ENCODE data around the gene PRCC. TPM values are rescaled to one million over a fixed set of nuclear protein-coding genes. Genes with fewer than 3 reads are reported as not detected.

Gene PRCC
- polyA plus RNA-seq, 3 donors, result 26.7 to 37.1 (median 29.6) TPM

DNA sequence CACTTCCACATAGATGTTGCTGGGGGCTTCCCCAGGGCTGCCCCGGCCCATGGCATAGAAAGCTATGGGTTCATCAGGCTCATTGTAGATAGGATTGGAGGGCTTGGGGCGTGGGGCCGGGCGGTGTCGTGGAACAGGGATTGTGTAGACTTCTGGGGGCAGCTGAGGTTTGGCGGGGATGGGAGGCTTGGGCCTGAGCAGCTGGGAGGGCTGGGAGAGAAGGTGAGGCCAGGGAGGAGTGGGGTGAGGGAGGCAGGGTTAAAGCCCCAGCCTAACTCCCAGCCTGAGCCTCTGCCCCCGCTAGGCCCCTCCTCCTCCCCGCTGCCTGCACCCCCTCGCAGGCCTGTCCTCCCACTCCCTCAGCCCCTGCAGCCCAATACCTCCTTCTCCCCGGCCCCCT, 41.9 kb downstream of the PRCC start:
- no peaks in the 10 kb centered on the region for H4K20me1 ChIP-seq (ENCODE audit: insufficient read depth, low read length)
- H3K4me3 Mint-ChIP-seq, result no peak overlapping the region
- H3K4me1 ChIP-seq (ENCODE audit: control insufficient read depth in 1 of 2, insufficient read depth in 2 of 2, low read length in 2 of 2), result peaks cover 18 to 21% of the 10 kb centered on the region in 2 donors
- intact Hi-C loops (cut with micrococcal nuclease), result no loop called here
- H3K4me2 ChIP-seq (replicated peaks; ENCODE audit: extremely low read depth, low read length, poor library complexity, severe bottlenecking), result no peak overlapping the region
- H3K4me3 ChIP-seq (replicated peaks in 1 of 3; ENCODE audit: low read depth in 2 of 3, low read length in 3 of 3), result no peak overlapping the region
- H3K27ac ChIP-seq (ENCODE audit: low read depth in 1 of 2, low read length in 2 of 2), result no peak overlapping the region
- no peak overlapping the region for H3K9ac ChIP-seq (ENCODE audit: insufficient read depth, low read length, poor library complexity, severe bottlenecking)
- 100% methylated on average over 2 of the region's 10 CpGs for WGBS (ENCODE audit: insufficient coverage)
- no peak overlapping the region for H2AFZ ChIP-seq (ENCODE audit: insufficient read depth, low read depth, low read length, poor library complexity, severe bottlenecking)
- no peak for DNase-seq
- H3K27me3 Mint-ChIP-seq (ENCODE audit: low read depth in 3 of 3), result peaks cover 26 to 37% (median 29%) of the 10 kb centered on the region in 3 donors
- H3K79me2 ChIP-seq (ENCODE audit: insufficient read depth, low read length), result no peaks in the 10 kb centered on the region
- H3K27ac Mint-ChIP-seq, result no peak overlapping the region
- H3K36me3 Mint-ChIP-seq, result peaks cover 0 to 4% of the 10 kb centered on the region in 2 donors
- peaks cover 0 to 20% of the 10 kb centered on the region in 2 donors for H3K27me3 ChIP-seq (ENCODE audit: control insufficient read depth in 2 of 2, insufficient read depth in 2 of 2, low read length in 2 of 2)
- H3K9me3 Mint-ChIP-seq, result peaks cover 0 to 2% (median 0%) of the 10 kb centered on the region in 7 donors
- no peaks in the 10 kb centered on the region for H3K36me3 ChIP-seq (replicated peaks in 1 of 2; ENCODE audit: control insufficient read depth in 1 of 2, insufficient read depth in 2 of 2, low read length in 2 of 2)
- peaks cover 21% of the 10 kb centered on the region for H3K4me1 Mint-ChIP-seq
- H3K9me3 ChIP-seq (replicated peaks in 1 of 2; ENCODE audit: control insufficient read depth in 1 of 2, insufficient read depth in 1 of 2, low read length in 2 of 2), result no peaks in the 10 kb centered on the region
- TF ChIP-seq, protein P1, sequence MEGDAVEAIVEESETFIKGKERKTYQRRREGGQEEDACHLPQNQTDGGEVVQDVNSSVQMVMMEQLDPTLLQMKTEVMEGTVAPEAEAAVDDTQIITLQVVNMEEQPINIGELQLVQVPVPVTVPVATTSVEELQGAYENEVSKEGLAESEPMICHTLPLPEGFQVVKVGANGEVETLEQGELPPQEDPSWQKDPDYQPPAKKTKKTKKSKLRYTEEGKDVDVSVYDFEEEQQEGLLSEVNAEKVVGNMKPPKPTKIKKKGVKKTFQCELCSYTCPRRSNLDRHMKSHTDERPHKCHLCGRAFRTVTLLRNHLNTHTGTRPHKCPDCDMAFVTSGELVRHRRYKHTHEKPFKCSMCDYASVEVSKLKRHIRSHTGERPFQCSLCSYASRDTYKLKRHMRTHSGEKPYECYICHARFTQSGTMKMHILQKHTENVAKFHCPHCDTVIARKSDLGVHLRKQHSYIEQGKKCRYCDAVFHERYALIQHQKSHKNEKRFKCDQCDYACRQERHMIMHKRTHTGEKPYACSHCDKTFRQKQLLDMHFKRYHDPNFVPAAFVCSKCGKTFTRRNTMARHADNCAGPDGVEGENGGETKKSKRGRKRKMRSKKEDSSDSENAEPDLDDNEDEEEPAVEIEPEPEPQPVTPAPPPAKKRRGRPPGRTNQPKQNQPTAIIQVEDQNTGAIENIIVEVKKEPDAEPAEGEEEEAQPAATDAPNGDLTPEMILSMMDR (IDR thresholded peaks at IDR 0.05), result no peak

DNA sequence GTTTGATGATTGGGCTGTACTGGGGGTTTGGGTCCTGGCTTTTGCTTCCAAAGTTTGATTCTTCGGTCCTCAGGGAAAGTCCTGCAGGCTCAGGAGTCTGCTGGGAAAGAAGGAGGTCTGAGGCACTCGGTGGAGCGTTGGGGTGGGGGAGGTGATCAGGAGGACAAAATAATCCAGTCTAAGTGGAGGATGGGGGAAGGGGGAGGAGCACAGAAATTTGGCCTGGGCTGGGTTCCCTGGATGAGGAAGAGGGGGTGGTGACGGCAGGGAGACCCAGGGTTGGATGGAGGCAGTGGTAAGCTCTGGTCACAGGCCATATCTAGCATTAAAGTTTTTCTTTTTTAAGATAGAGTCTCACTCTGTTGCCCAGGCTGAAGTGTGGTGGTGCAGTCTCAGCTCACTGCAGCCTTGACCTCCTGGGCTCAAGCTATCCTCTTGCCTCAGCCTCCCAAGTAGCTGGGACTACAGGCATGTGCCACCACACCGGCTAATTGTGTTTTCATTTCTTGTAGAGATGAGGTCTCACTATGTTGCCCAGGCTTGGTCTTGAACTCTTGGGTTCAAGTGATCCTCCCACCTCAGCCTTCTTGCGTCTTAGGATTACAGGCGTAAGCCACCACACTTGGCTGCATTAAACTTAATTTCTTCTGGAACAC, 42.5 kb downstream of the PRCC start:
- H3K9ac ChIP-seq (ENCODE audit: insufficient read depth, low read length, poor library complexity, severe bottlenecking), result no peak overlapping the region
- DNase-seq, result no peak
- no peaks in the 10 kb centered on the region for H4K20me1 ChIP-seq (ENCODE audit: insufficient read depth, low read length)
- peaks cover 29 to 43% (median 33%) of the 10 kb centered on the region in 3 donors for H3K27me3 Mint-ChIP-seq (ENCODE audit: low read depth in 3 of 3)
- H3K4me3 ChIP-seq (replicated peaks in 1 of 3; ENCODE audit: low read depth in 2 of 3, low read length in 3 of 3), result no peak overlapping the region
- no peaks in the 10 kb centered on the region for H3K36me3 ChIP-seq (replicated peaks in 1 of 2; ENCODE audit: control insufficient read depth in 1 of 2, insufficient read depth in 2 of 2, low read length in 2 of 2)
- intact Hi-C loops (cut with micrococcal nuclease), result loop anchor here in 1 of 2 donors (10.0 kb wide), 1 partner anchor 85 kb away; the partner anchor contains the start of gene PEAR1
- 94% methylated on average over 7 of the region's 7 CpGs for WGBS (ENCODE audit: insufficient coverage)
- peaks cover 0 to 2% (median 0%) of the 10 kb centered on the region in 7 donors for H3K9me3 Mint-ChIP-seq
- H3K27ac Mint-ChIP-seq, result no peak overlapping the region
- no peak overlapping the region for H2AFZ ChIP-seq (ENCODE audit: insufficient read depth, low read depth, low read length, poor library complexity, severe bottlenecking)
- H3K36me3 Mint-ChIP-seq, result peaks cover 0 to 4% of the 10 kb centered on the region in 2 donors
- no peak overlapping the region for H3K4me3 Mint-ChIP-seq
- H3K27me3 ChIP-seq (ENCODE audit: control insufficient read depth in 2 of 2, insufficient read depth in 2 of 2, low read length in 2 of 2), result peaks cover 0 to 24% of the 10 kb centered on the region in 2 donors
- TF ChIP-seq, protein P1 (IDR thresholded peaks at IDR 0.05), result no peak
- H3K27ac ChIP-seq (ENCODE audit: low read depth in 1 of 2, low read length in 2 of 2), result no peak overlapping the region
- H3K4me1 ChIP-seq (ENCODE audit: control insufficient read depth in 1 of 2, insufficient read depth in 2 of 2, low read length in 2 of 2), result peaks cover 13 to 17% of the 10 kb centered on the region in 2 donors
- H3K4me1 Mint-ChIP-seq, result peaks cover 21% of the 10 kb centered on the region
- no peak overlapping the region for H3K4me2 ChIP-seq (replicated peaks; ENCODE audit: extremely low read depth, low read length, poor library complexity, severe bottlenecking)
- H3K9me3 ChIP-seq (replicated peaks in 1 of 2; ENCODE audit: control insufficient read depth in 1 of 2, insufficient read depth in 1 of 2, low read length in 2 of 2), result no peaks in the 10 kb centered on the region
- H3K79me2 ChIP-seq (ENCODE audit: insufficient read depth, low read length), result no peaks in the 10 kb centered on the region
